HG03066 (cell line): ENCODE data around the gene MED13L.

Experiments used
- ATAC-seq: cut with Tn5 transposase; IDR thresholded peaks from one replicate; pipeline ENCODE4 v1.9.1; 2021; ENCODE audit warnings: low read depth; ENCODE audit not compliant: unreplicated experiment

The MED13L gene

DNA sequence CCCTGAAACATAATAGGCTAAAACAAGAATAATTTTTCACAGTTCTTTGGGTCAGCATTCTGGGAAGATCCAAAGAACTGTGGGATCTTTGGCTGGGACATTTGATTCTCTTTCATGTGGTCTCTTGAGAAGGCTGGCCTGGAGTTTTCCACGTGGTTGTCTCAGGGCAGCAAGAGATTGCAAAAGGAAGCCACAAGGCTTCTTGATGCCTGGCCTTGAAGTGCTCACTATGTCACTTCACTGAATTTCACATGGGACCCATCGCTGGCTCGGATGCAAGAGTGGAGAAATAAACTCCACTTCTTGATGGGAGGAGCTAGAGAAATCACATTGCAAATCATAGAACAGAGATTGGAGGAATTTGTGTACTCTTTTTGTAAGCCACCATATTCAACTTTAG, 343.4 kb downstream of the MED13L start:
- no peak for ATAC-seq

DNA sequence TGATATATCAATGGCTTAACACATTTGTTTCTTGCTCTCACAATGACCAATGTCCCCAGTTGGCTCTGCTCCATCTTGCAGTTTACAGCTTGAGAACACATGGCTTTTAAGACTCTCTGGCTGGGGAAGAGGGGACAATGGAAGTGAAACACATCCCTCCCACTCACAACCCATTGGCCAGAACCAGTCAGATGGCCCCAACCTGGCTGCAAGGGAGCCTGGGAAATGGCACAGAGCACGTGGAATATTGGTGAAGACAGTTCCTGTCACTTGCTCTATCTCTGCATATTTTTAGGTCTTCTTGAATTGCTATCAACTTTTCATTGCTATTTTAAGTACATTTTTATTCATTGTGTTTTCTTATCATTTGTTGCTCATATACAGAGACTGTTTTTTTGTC, 345.4 kb downstream of the MED13L start:
- ATAC-seq = no peak

DNA sequence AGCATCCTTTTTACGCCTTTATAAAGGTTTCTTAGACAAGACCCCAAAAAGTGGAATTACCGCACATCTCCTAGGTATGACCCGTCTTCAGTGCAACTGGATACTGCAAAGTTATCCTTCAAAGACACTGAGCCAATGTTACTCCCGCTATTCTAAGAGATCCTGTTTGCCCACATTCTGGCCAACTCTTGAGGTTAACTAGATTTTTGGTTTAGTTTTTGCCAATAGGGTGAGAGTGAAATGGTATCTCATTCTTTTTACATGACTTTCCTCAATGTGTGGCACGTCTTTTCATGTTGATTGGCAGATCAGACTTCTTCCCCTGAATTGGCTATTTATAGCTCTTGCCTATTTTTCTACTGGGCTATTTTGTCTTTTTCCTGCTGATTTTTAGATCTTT, 347.2 kb downstream of the MED13L start:
- no peak for ATAC-seq

DNA sequence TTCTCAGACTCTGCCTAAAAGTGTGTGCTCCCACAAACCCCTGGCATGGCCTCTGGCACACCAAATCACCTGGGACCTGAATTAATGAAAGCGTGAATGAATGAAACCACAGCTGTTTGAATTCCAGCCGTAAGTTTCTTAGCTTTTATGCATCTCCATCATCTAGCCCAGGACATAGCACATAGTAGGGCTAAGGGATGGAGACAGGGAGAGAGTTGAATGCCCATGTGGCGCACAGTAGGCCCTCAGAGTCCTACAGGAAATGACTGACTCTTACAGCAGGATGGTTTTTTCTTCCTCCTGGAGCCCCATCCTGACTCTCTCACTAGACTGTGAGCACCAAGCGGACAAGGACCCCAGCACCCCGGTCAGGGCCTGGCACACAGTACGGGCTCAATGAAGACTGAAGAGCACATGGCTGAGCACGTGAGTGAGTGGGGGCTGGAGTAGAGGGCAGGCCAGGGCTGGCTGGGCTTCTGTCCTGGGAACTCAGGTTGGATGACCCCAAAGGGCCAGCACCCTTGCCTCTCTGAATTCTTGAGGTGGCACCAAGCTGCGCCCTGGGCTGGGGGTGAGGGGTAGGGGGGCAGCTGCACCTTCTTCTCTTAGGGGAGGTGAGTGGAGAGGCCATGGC, 351.3 kb downstream of the MED13L start:
- no peak for ATAC-seq

DNA sequence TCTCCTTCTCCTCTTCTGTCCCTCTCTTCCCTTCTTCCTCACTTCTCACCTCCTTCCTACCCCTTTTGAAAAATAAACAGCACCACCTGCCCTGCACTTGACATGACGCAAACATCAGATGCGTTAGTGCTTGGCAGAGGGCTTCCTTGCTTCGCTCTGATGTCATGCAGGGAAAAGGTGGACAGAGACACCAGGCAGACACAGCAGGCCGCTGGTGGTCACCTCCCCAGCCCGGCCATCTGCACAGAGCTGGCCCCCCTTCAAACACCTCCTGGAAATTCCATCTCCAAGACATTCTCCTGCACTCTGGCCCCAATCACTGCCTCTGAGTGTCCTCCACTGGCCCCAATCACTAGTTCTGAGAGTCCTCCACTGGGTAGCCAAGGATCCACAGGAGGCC, 353.6 kb downstream of the MED13L start:
- ATAC-seq = no peak

DNA sequence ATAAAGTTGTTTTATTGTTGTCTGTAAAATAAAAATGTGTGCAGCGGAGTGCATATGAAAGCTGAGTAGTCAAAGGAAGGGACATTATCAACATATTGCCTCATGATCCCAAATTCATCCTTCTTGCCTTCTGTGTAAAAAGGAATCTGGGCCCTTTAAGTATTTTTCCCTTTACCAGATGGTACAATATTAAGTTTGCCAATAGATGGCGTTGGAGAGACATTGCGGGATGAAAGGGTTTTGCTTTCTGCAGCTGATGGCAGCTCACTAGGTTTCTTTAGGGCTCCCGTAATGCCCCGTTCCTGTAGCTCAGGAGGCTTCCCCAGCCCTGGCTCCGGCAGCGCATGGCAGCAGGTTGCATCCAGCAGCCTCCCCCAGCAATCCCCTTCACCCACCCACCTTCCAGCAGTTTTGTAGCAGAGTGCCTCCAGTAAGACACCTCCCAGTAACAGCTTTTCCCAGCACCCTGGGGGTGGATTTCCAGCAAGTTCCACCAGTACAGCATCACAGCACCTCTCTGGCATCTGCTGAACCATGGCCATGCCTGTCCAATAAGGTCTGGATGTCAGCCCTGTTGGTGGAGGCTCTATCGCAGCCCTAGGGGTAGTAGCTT, 354.4 kb downstream of the MED13L start:
- ATAC-seq = no peak

DNA sequence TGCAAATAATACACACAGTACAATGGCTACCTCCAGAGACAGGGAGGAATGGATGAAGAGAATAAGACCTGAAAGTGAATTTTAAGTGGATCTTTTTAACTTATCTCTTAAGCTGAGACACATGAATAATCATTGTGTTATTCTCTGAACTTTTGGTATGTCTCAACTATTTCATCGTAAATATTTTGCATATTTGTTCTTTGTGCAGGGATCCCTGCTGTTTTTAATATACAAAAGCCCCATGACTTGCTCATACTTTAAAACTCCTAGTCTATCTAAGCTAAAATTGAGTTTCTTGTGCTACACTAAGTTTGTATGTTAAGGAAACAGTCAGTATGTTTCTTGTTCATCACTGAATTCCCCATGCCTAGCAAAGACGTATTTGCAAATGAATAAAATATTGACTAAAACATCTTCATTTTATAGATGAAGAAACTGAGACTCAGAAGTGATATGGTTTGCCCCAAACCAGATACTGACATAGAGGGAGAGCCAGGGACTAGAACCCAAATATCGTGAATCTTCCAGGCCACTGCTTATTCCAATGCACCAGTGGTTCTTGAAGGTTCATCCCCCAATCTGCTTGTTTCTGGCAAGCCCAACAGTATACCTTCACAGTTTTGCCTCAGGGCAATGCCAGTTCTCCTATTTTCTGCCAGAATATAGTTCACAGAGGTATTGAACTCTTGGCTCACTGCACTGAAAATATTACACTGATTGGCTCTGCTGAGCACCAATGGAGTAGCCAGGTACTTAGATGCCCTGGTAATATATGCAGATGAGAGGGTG, 356.9 kb downstream of the MED13L start:
- ATAC-seq = no peak

DNA sequence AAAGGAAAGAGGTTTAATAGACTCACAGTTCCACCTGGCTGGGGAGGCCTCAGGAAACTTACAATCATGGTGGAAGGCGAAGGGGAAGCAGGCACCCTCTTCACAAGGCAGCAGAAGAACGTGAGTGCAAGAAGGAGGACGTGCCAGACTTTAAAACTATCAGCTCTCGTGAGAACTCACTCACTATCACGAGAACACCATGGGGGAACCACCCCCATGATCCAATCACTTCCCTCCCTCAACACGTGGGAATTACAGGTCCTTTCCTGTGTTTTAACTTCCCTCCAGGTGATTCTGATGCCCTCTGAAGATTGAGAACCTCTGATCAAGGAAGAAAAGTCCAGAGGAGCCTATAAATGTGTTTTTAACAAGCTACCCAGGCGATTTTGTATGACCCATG, 358.7 kb downstream of the MED13L start:
- no peak for ATAC-seq

DNA sequence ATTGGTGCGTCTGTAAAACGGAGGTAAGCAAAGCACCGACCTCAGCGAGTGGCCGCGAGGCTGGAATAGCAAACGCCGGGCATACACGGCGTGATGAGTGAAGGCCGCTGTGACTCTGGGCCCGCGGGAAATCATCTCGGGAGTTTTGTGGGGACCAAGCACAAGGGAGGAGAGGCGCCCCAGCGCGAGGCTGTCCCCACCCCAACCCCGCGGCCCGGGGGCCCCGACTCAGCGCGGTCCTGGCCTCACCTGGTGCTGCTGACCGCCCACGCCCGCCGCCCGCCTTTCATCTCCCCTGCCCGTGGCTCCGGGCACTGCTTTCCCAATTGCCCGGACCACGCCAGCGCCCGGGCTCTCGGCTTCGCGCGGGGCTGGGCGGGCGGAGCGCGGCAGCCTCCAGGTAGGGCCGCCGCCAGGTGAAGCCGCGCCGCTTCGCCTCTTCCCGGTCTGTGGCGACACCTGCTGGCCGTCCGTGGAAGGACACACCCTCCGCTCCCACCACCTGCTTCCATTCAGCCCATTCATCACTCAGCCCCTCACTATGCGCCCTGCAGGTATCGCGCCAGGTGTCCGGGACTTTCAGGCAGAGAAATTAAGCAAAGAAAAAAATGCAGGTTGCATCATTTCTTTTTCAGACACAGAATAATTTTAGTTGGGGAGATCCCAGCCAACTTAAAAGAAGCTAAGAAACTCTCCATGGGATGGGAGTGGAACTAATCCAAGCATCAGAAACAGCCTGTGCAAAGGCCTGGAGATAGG, 360.4 kb downstream of the MED13L start:
- ATAC-seq = peak; percentile 65

DNA sequence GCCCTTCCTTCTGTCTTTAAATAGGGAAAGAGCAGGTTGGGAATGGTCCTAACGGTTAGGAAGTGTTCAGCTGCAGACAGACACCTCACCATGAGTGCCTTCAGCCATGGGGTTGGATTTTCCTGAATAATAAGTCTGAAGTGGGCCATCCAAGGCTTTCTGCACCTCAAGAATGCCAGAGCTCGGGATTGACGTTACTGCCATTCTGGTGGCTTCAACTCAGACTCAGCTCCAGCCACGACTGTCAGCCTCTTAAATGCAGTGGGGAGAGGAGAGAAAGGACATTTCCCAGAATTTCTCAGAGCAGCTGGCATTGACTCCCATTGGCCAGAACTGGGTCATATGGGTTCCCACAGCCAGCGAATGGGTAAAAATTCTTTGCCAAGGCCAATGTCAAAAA, 363.4 kb downstream of the MED13L start:
- no peak for ATAC-seq

DNA sequence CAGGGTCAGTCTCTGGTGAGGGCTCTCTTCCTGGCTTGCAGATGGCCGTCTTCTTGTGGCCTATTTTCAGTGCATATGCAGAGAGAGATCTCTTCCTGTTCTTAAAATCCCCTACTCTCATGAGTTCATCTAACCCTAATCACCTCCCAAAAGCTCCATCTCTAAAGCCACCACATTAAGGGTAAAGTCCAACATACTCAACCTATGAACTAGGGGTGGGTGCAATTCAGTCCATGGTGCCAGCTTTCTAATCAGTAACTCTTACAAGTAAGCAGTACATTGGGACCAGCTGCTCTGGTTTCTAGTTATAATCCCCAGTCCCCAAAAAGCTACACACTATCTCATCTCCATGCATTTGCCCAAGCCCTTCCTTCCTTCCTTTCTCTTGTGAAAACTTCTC, 365.1 kb downstream of the MED13L start:
- ATAC-seq = no peak

DNA sequence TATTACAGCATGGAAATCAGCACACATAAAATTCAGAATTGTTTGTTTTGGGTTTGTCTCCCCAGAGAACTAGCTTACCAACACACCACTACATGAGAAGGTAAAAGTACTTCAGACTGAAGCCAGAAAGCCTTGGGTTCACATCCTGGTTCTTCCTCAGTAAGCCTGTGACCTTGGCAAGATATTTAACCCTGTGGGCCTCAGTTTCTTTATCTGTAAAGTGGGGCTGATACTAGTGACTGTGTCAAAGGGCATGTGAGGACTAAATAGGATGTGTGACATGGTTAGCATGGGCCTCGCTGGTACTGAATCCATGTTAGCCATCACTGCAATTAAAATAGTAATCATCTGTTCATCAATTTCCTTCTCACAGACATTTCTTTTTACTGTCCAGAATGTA, 366.1 kb downstream of the MED13L start:
- no peak for ATAC-seq

DNA sequence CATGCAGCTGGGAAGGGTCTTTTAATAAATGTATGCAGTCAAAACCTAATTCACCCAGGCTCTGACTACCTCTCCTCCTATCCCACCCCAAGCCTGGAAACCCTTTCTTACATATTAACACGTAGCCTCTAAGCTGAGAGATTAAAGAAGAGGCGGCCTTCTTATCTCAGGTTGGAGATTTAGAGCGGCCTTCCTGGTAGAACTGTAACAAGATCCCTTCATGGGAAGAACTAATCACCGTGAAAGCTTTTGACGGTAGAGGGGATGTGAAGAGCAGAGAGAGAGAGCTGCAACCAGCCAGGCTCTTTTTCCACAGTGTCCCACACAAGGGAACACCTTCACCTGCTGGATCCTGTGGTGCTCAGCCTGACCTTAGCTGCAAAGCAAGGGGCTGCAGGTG, 367.4 kb downstream of the MED13L start:
- ATAC-seq = no peak
